NB4 (cell line): ENCODE data around the gene NUMA1.

Experiments
- CTCF ChIP-seq: IDR thresholded peaks from one replicate; pipeline ENCODE4 v1.5.1; 2012; ENCODE audit warnings: low read depth, low read length
- MAX ChIP-seq: IDR thresholded peaks from 2 replicates; pipeline ENCODE4 v1.6.1; 2011; ENCODE audit warnings: low read depth, low read length

- TF ChIP-seq MAX (no peak), CTCF (no peak)
Measured at GRCh38 chr11:71976551-71976950, 103.8 kb downstream of the NUMA1 start.
